DMS53 (cell line): ENCODE measurements around the gene MERTK.
"Not testable (repeated sequence)": the region's sequence is repeated elsewhere in the genome, so short reads cannot be mapped to it uniquely, and the experiment has no call there.

Source experiments
- DNase-seq: peaks from one replicate; lab custom pipeline; 2025; lab: John Stamatoyannopoulos, UW

The MERTK gene

GRCh38 chr2:112045446-112046014 lies 147.1 kb downstream of the MERTK start:
- DNase-seq, result no peak

- DNase-seq, result no peak
Measured at GRCh38 chr2:112046231-112046630, 147.8 kb downstream of the MERTK start.

- no peak for DNase-seq
Measured at GRCh38 chr2:112047537-112048235, 149.3 kb downstream of the MERTK start.

- no peak for DNase-seq
Measured at GRCh38 chr2:112048236-112048592, 149.8 kb downstream of the MERTK start.

GRCh38 chr2:112048887-112049286 lies 150.5 kb downstream of the MERTK start:
- peak; percentile 76 for DNase-seq

GRCh38 chr2:112050316-112050715 lies 151.9 kb downstream of the MERTK start:
- DNase-seq, result peak; percentile 28

- peak; percentile 100 for DNase-seq
Measured at GRCh38 chr2:112053917-112054846, 155.8 kb downstream of the MERTK start.

GRCh38 chr2:112054847-112055729 lies 156.7 kb downstream of the MERTK start, which contains the start of gene TMEM87B:
Gene TMEM87B (plus strand): TSS chr2:112055269. CDS start chr2:112055592, 323 bp downstream.
- peak; percentile 99 for DNase-seq

GRCh38 chr2:112055730-112056625 lies 157.6 kb downstream of the MERTK start:
- peak; percentile 83 for DNase-seq

- no peak for DNase-seq
Measured at GRCh38 chr2:112056626-112056987, 158.2 kb downstream of the MERTK start.

GRCh38 chr2:112059671-112060070 lies 161.3 kb downstream of the MERTK start:
- no peak for DNase-seq

- DNase-seq, result no peak
Measured at GRCh38 chr2:112061299-112061698, 162.9 kb downstream of the MERTK start.

- DNase-seq, result no peak
Measured at GRCh38 chr2:112061840-112062239, 163.4 kb downstream of the MERTK start.

- no peak for DNase-seq
Measured at GRCh38 chr2:112062894-112063293, 164.5 kb downstream of the MERTK start.

GRCh38 chr2:112065486-112065885 lies 167.1 kb downstream of the MERTK start:
- no peak for DNase-seq

- DNase-seq, result no peak
Measured at GRCh38 chr2:112065966-112066365, 167.6 kb downstream of the MERTK start.

- not testable (repeated sequence) for DNase-seq
Measured at GRCh38 chr2:112069794-112070193, 171.4 kb downstream of the MERTK start.

GRCh38 chr2:112073875-112074274 lies 175.5 kb downstream of the MERTK start:
- DNase-seq, result peak; percentile 58

- DNase-seq, result no peak
Measured at GRCh38 chr2:112074506-112074905, 176.1 kb downstream of the MERTK start.

GRCh38 chr2:112075490-112076260 lies 177.3 kb downstream of the MERTK start:
- no peak for DNase-seq
